Stimulated activated CD8-positive, alpha-beta memory T cell treated with anti-CD3 and anti-CD28 coated beads, Interleukin-2, amount 100 ng/mL, for 48 hours (primary cell): ENCODE data around the gene PLAAT4.
A peak's percentile ranks its signal among the peaks of the same experiment; 100 is the strongest.

Experiments
- DNase-seq, 2 donors: peaks; one replicate each; pipeline ENCODE4 v3.0.0-alpha.2; 2020; ENCODE audit warnings: low read depth in 2 of 2

The PLAAT4 gene

GRCh38 chr11:63536669-63537292 is at the start of gene PLAAT4:
Gene PLAAT4, plus strand, starts transcription at chr11:63536808. Its CDS starts 61 bp downstream, at chr11:63536869.
- DNase-seq: no peak

- no peak for DNase-seq
Observed at GRCh38 chr11:63488789-63489188, 47.8 kb upstream of the PLAAT4 start.

GRCh38 chr11:63489879-63490278 is 46.7 kb upstream of the PLAAT4 start:
- no peak for DNase-seq

- DNase-seq: peak in 1 of 2 donors; percentile 21
Observed at GRCh38 chr11:63490551-63491239, 45.9 kb upstream of the PLAAT4 start, which contains the start of gene PLAAT5. Gene PLAAT5, minus strand, starts transcription at chr11:63491167. Its CDS starts 133 bp downstream, at chr11:63491034.

GRCh38 chr11:63491240-63491587 is 45.4 kb upstream of the PLAAT4 start:
- DNase-seq: no peak

- DNase-seq: no peak
Observed at GRCh38 chr11:63491636-63492372, 44.8 kb upstream of the PLAAT4 start.

- DNase-seq: no peak
Observed at GRCh38 chr11:63492441-63492840, 44.2 kb upstream of the PLAAT4 start.

- no peak for DNase-seq
Observed at GRCh38 chr11:63493127-63493526, 43.5 kb upstream of the PLAAT4 start.

GRCh38 chr11:63494975-63495374 is 41.6 kb upstream of the PLAAT4 start:
- DNase-seq: no peak

- no peak for DNase-seq
Observed at GRCh38 chr11:63499874-63500273, 36.7 kb upstream of the PLAAT4 start.

GRCh38 chr11:63501236-63501635 is 35.4 kb upstream of the PLAAT4 start:
- DNase-seq: no peak

GRCh38 chr11:63502252-63502820 is 34.3 kb upstream of the PLAAT4 start:
- DNase-seq: no peak

- no peak for DNase-seq
Observed at GRCh38 chr11:63503492-63503891, 33.1 kb upstream of the PLAAT4 start.

GRCh38 chr11:63504054-63504453 is 32.6 kb upstream of the PLAAT4 start:
- DNase-seq: no peak

GRCh38 chr11:63504933-63505586 is 31.5 kb upstream of the PLAAT4 start:
- no peak for DNase-seq

GRCh38 chr11:63505857-63506528 is 30.6 kb upstream of the PLAAT4 start, which contains the start of gene LGALS12:
Gene LGALS12, plus strand, starts transcription at chr11:63506084. Its CDS starts 375 bp downstream, at chr11:63506459.
- DNase-seq: no peak

- no peak for DNase-seq
Observed at GRCh38 chr11:63506876-63507275, 29.7 kb upstream of the PLAAT4 start.

- no peak for DNase-seq
Observed at GRCh38 chr11:63507511-63507910, 29.1 kb upstream of the PLAAT4 start.

- DNase-seq: no peak
Observed at GRCh38 chr11:63508009-63508408, 28.6 kb upstream of the PLAAT4 start.

- no peak for DNase-seq
Observed at GRCh38 chr11:63508745-63509144, 27.9 kb upstream of the PLAAT4 start.

GRCh38 chr11:63510360-63511047 is 26.1 kb upstream of the PLAAT4 start:
- no peak for DNase-seq
